WTC11 (cell line): ENCODE data around the gene C20orf144. TPM values are rescaled to one million over a fixed set of nuclear protein-coding genes. Genes with fewer than 3 reads are reported as not detected.
A peak's percentile ranks its signal among the peaks of the same experiment; 100 is the strongest.

ENCODE experiments used
- ATAC-seq: fragments of 200-7000 bp; cut with Tn5 transposase; 2 replicates; pipeline ENCODE4 v1.10.0; 2021; ENCODE audit warnings: mild to moderate bottlenecking, moderate library complexity
- CTCF ChIA-PET: fragments of 300-600 bp; sonication (Branson Sonifier 250); formaldehyde crosslinking; loops from one replicate; lab custom pipeline; 2021; ENCODE audit warnings: antibody characterized with exemption; lab: Charles Lee
- POLR2A ChIA-PET: fragments of 350-600 bp; sonication (Branson Sonifier 250); formaldehyde crosslinking; loops from one replicate; lab custom pipeline; 2021; ENCODE audit warnings: antibody characterized with exemption; lab: Charles Lee
- DNase-seq: peaks from one replicate; pipeline ENCODE4 v3.0.0; 2021; ENCODE audit warnings: low spot score
- H3K27ac Mint-ChIP-seq: 2 replicates; pipeline ENCODE4 v1.8.0; 2021; ENCODE audit warnings: mixed read lengths
- H3K27me3 Mint-ChIP-seq: 2 replicates; pipeline ENCODE4 v1.8.0; 2021; ENCODE audit warnings: low read depth, mild to moderate bottlenecking, moderate library complexity, mixed read lengths
- H3K36me3 Mint-ChIP-seq: 2 replicates; pipeline ENCODE4 v1.8.0; 2021; ENCODE audit warnings: mixed read lengths
- H3K4me1 Mint-ChIP-seq: 2 replicates; pipeline ENCODE4 v1.8.0; 2022; ENCODE audit warnings: mixed read lengths
- H3K4me3 Mint-ChIP-seq: 2 replicates; pipeline ENCODE4 v1.8.0; 2021; ENCODE audit warnings: mild to moderate bottlenecking, moderate library complexity, mixed read lengths
- H3K9me3 Mint-ChIP-seq: 2 replicates; pipeline ENCODE4 v1.8.0; 2021; ENCODE audit warnings: mixed read lengths
- CREM ChIP-seq: sonication (generic); formaldehyde crosslinking; IDR thresholded peaks from 2 replicates; pipeline ENCODE4 v1.8.1; 2022; ENCODE audit warnings: mild to moderate bottlenecking, missing genetic modification reagents, moderate library complexity
- EMX1 ChIP-seq: fragments of 250-450 bp; sonication (Bioruptor Pico); IDR thresholded peaks from 2 replicates; pipeline ENCODE4 v1.8.0; 2021; ENCODE audit warnings: mild to moderate bottlenecking
- GABPB1 ChIP-seq: sonication (generic); formaldehyde crosslinking; IDR thresholded peaks from 2 replicates; pipeline ENCODE4 v1.8.1; 2023; ENCODE audit warnings: mild to moderate bottlenecking, missing genetic modification reagents
- NFATC4 ChIP-seq: fragments of 250-450 bp; sonication (Bioruptor Pico); IDR thresholded peaks from 2 replicates; pipeline ENCODE4 v1.9.0; 2021; ENCODE audit warnings: mild to moderate bottlenecking
- PRDM15 ChIP-seq: sonication (generic); formaldehyde crosslinking; IDR thresholded peaks from 2 replicates; pipeline ENCODE4 v1.8.0; 2022; ENCODE audit warnings: missing genetic modification reagents
- PRRX2 ChIP-seq: fragments of 250-450 bp; sonication (Bioruptor Pico); IDR thresholded peaks from 2 replicates; pipeline ENCODE4 v1.8.0; 2021; ENCODE audit warnings: mild to moderate bottlenecking
- SP1 ChIP-seq: sonication (generic); formaldehyde crosslinking; conservative IDR thresholded peaks from 2 replicates; pipeline ENCODE4 v1.8.1; 2022; ENCODE audit warnings: missing genetic modification reagents
- TEAD1 ChIP-seq: sonication (generic); formaldehyde crosslinking; IDR thresholded peaks from 2 replicates; pipeline ENCODE4 v1.8.0; 2022; ENCODE audit warnings: mild to moderate bottlenecking, missing genetic modification reagents
- ZBTB21 ChIP-seq: sonication (generic); formaldehyde crosslinking; IDR thresholded peaks from 2 replicates; pipeline ENCODE4 v1.8.1; 2023; ENCODE audit warnings: mild to moderate bottlenecking, missing genetic modification reagents, borderline replicate concordance
- ZNF219 ChIP-seq: sonication (generic); formaldehyde crosslinking; IDR thresholded peaks from 2 replicates; pipeline ENCODE4 v1.8.0; 2023; ENCODE audit warnings: missing genetic modification reagents, mild to moderate bottlenecking, borderline replicate concordance
- total RNA-seq: library from RNA; stranded (reverse); gene quantifications from 3 replicates; pipeline ENCODE4 v1.2.3, GENCODE V29; 2021
- TF ChIP-seq, protein P1 (sequence below): sonication (generic); formaldehyde crosslinking; IDR thresholded peaks from 2 replicates; pipeline ENCODE4 v1.8.0; 2022; ENCODE audit warnings: mild to moderate bottlenecking, missing genetic modification reagents
- TF ChIP-seq, protein P2 (sequence below): sonication (generic); formaldehyde crosslinking; IDR thresholded peaks from 2 replicates; pipeline ENCODE4 v1.8.0; 2023; ENCODE audit warnings: missing genetic modification reagents, mild to moderate bottlenecking, borderline replicate concordance
- TF ChIP-seq, protein P3 (sequence below): fragments of 250-450 bp; sonication (Bioruptor Pico); IDR thresholded peaks from 2 replicates; pipeline ENCODE4 v1.8.0; 2021; ENCODE audit warnings: mild to moderate bottlenecking
- TF ChIP-seq, protein P4 (sequence below): fragments of 200-600 bp; IDR thresholded peaks from 2 replicates; pipeline ENCODE4 v1.8.0; 2022; ENCODE audit warnings: antibody characterized with exemption

Gene C20orf144
- total RNA-seq, 1 experiment from 2014 or later: 0.09 TPM

DNA sequence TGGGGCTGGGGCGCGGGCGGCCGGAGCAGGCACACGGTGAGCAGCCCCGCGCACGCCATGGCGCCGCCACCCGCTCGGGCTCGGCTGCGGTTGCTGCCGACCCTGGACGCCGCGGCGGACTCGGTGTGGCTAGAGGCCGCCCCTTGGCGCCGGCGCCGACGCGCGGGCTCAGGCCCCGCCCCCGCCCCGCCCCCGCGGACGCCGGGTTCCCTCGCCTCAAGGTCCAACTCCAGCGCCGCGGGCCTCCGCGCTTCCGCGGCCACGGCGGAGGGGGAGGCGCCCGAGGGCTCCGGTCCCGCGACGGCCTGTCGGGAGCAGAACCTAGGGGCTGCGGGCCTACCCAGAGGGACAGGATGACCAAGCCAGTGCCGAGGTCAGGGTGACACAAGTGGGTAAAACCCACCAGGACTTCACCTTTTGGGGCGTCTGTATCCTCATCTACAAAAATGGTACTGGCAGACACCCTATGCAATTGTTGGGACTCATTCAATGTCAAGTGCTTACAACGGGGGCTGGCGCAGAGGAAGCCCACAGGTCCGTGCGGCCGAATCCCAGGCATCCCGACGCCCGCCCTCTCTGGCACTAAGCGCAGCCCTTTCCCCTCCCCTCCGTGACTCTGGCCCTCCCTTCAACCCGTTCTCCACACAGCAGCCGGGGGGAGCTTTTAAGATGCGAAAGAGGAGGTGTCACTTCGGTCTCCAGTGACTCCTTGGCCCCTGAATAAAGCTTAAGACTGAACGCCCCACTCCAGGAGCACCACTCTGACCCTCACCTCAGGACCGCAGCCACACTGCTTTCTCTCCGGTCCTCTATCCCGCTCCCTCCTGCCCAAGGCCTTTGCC lies 12.4 kb downstream of the C20orf144 start, which contains the start of gene NECAB3:
NECAB3 (minus strand) TSS at position 135 of the 842 bp plus-strand sequence; CDS start at position 59, 76 bp downstream.
- ATAC-seq (peak; percentile 79), DNase-seq (peak; percentile 78)
- TF ChIP-seq ZBTB21 (CRISPR knock-in tag): no peak
- TF ChIP-seq NFATC4: 0 out of 2 replicates have a peak, but pooled peaks have one; percentile 8
- TF ChIP-seq TEAD1 (CRISPR knock-in tag): peak; percentile 59; the same call in 1 of the 2 replicates
- TF ChIP-seq SP1: peak; percentile 76
- TF ChIP-seq, protein P1, sequence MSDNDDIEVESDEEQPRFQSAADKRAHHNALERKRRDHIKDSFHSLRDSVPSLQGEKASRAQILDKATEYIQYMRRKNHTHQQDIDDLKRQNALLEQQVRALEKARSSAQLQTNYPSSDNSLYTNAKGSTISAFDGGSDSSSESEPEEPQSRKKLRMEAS (CRISPR knock-in tag): peak; percentile 43; the same call in 1 of the 2 replicates
- peak; percentile 8; the same call in 1 of the 2 replicates for TF ChIP-seq PRRX2
- peak; percentile 57; the same call in 1 of the 2 replicates for TF ChIP-seq CREM (CRISPR knock-in tag)
- TF ChIP-seq, protein P2, sequence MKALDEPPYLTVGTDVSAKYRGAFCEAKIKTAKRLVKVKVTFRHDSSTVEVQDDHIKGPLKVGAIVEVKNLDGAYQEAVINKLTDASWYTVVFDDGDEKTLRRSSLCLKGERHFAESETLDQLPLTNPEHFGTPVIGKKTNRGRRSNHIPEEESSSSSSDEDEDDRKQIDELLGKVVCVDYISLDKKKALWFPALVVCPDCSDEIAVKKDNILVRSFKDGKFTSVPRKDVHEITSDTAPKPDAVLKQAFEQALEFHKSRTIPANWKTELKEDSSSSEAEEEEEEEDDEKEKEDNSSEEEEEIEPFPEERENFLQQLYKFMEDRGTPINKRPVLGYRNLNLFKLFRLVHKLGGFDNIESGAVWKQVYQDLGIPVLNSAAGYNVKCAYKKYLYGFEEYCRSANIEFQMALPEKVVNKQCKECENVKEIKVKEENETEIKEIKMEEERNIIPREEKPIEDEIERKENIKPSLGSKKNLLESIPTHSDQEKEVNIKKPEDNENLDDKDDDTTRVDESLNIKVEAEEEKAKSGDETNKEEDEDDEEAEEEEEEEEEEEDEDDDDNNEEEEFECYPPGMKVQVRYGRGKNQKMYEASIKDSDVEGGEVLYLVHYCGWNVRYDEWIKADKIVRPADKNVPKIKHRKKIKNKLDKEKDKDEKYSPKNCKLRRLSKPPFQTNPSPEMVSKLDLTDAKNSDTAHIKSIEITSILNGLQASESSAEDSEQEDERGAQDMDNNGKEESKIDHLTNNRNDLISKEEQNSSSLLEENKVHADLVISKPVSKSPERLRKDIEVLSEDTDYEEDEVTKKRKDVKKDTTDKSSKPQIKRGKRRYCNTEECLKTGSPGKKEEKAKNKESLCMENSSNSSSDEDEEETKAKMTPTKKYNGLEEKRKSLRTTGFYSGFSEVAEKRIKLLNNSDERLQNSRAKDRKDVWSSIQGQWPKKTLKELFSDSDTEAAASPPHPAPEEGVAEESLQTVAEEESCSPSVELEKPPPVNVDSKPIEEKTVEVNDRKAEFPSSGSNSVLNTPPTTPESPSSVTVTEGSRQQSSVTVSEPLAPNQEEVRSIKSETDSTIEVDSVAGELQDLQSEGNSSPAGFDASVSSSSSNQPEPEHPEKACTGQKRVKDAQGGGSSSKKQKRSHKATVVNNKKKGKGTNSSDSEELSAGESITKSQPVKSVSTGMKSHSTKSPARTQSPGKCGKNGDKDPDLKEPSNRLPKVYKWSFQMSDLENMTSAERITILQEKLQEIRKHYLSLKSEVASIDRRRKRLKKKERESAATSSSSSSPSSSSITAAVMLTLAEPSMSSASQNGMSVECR: 0 out of 2 replicates have a peak, but pooled peaks have one; percentile 20
- no peak for TF ChIP-seq PRDM15
- 0 out of 2 replicates have a peak, but pooled peaks have one; percentile 32 for TF ChIP-seq GABPB1 (CRISPR knock-in tag)
- TF ChIP-seq ZNF219 (CRISPR knock-in tag): no peak
- TF ChIP-seq EMX1: peak; percentile 82; the same call in 1 of the 2 replicates
- H3K27ac Mint-ChIP-seq: peak within 1 kb of the TSS; percentile 69
- peak within 1 kb of the TSS; percentile 92 for H3K4me3 Mint-ChIP-seq
- POLR2A ChIA-PET: no interaction called here
- H3K4me1 Mint-ChIP-seq: peaks cover 31% of the 10 kb centered on the region
- H3K36me3 Mint-ChIP-seq: peaks cover 27% of the 10 kb centered on the region
- CTCF ChIA-PET: interaction anchor here (0.6 to 1.3 kb wide), 2 partner anchors 11 to 58 kb away, joined by 3 to 4 read pairs; partner anchors contain the start of gene ZNF341
- no peaks in the 10 kb centered on the region; the same call in 1 of the 2 replicates for H3K27me3 Mint-ChIP-seq
- H3K9me3 Mint-ChIP-seq: no peaks in the 10 kb centered on the region

GRCh38 chr20:33675136-33675959 lies 13.2 kb downstream of the C20orf144 start:
- peak overlapping the region; percentile 69 for H3K27ac Mint-ChIP-seq
- CTCF ChIA-PET: interaction anchor here (0.6 to 1.3 kb wide), 3 partner anchors 12 to 1658 kb away, joined by 3 to 4 read pairs (median 3); partner anchors contain the start of gene ZNF341
- POLR2A ChIA-PET: interaction anchor here (0.6 kb wide), 1 partner anchor 156 kb away, joined by 4 read pairs; no protein-coding TSS in a partner anchor
- H3K36me3 Mint-ChIP-seq: peaks cover 29% of the 10 kb centered on the region
- ATAC-seq (no peak), DNase-seq (no peak)
- peak; percentile 3; the same call in 1 of the 2 replicates for TF ChIP-seq PRRX2
- 0 out of 2 replicates have a peak, but pooled peaks have one; percentile 31 for TF ChIP-seq GABPB1 (CRISPR knock-in tag)
- TF ChIP-seq, protein P3, sequence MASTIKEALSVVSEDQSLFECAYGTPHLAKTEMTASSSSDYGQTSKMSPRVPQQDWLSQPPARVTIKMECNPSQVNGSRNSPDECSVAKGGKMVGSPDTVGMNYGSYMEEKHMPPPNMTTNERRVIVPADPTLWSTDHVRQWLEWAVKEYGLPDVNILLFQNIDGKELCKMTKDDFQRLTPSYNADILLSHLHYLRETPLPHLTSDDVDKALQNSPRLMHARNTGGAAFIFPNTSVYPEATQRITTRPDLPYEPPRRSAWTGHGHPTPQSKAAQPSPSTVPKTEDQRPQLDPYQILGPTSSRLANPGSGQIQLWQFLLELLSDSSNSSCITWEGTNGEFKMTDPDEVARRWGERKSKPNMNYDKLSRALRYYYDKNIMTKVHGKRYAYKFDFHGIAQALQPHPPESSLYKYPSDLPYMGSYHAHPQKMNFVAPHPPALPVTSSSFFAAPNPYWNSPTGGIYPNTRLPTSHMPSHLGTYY (CRISPR knock-in tag): no peak
- TF ChIP-seq, protein P4, sequence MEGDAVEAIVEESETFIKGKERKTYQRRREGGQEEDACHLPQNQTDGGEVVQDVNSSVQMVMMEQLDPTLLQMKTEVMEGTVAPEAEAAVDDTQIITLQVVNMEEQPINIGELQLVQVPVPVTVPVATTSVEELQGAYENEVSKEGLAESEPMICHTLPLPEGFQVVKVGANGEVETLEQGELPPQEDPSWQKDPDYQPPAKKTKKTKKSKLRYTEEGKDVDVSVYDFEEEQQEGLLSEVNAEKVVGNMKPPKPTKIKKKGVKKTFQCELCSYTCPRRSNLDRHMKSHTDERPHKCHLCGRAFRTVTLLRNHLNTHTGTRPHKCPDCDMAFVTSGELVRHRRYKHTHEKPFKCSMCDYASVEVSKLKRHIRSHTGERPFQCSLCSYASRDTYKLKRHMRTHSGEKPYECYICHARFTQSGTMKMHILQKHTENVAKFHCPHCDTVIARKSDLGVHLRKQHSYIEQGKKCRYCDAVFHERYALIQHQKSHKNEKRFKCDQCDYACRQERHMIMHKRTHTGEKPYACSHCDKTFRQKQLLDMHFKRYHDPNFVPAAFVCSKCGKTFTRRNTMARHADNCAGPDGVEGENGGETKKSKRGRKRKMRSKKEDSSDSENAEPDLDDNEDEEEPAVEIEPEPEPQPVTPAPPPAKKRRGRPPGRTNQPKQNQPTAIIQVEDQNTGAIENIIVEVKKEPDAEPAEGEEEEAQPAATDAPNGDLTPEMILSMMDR: no peak
- H3K27me3 Mint-ChIP-seq: no peaks in the 10 kb centered on the region; the same call in 1 of the 2 replicates
- peaks cover 31% of the 10 kb centered on the region for H3K4me1 Mint-ChIP-seq
- peak overlapping the region; percentile 64 for H3K4me3 Mint-ChIP-seq
- H3K9me3 Mint-ChIP-seq: no peaks in the 10 kb centered on the region
